ENCODE data around the gene ZNF236.

ZNF236 gene

GRCh38 chr18:76842837-76843530 is 20.6 kb downstream of the ZNF236 start:
- Histone ChIP-seq H3K9ac (ENCODE audit: low read length) (no peak overlapping the region), H3K4me2 (ENCODE audit: low read depth, low read length, poor library complexity, severe bottlenecking) (no peak overlapping the region), H3F3A (ENCODE audit: insufficient read depth) (no peaks in the 10 kb centered on the region), H2AFZ (ENCODE audit: low read depth, low read length, severe bottlenecking) (no peak overlapping the region), H3K9me2 (replicated peaks; ENCODE audit: insufficient read depth, low read length) (no peaks in the 10 kb centered on the region), H3K79me2 (ENCODE audit: insufficient read depth, low read length) (peaks cover 82% of the 10 kb centered on the region), H3K4me3 (ENCODE audit: insufficient read depth, low read length, poor library complexity, severe bottlenecking) (no peak overlapping the region), H3K27me3 (ENCODE audit: low read length) (no peaks in the 10 kb centered on the region), H4K20me1 (ENCODE audit: low read depth, low read length) (no peaks in the 10 kb centered on the region), H3K9me3 (ENCODE audit: insufficient read depth, low read length) (no peaks in the 10 kb centered on the region), H3K36me3 (ENCODE audit: low read length) (no peaks in the 10 kb centered on the region), H3K27ac (ENCODE audit: low read depth, low read length) (no peak overlapping the region)
- TF ChIP-seq EZH2phosphoT487 (conservative IDR thresholded peaks at IDR 0.05; ENCODE audit: low read length) (no peak), CTCF (IDR thresholded peaks at IDR 0.05; ENCODE audit: insufficient read depth, low read length, poor library complexity, severe bottlenecking) (no peak)

DNA sequence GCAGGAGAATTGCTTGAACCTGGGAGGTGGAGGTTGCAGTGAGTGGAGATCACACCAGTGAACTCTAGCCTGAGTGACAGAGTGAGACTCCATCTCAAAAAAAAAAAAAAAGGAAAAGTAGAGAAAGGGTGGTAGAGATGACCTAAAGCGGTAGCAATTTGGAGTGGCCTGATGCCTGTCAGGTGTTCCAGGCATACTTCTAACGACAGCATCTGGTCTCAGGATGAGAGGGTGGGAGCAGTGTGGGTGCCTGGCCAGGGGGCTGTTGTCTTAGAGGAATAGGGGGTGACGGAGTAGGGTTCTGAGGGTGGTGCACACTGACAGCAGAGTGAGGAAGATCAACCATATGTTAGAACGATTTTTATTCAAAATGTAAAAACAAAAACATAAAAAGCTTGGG is 21.8 kb downstream of the ZNF236 start:
- no peak overlapping the region for H2AFZ ChIP-seq (ENCODE audit: low read depth, low read length, severe bottlenecking)
- H3K4me3 ChIP-seq (ENCODE audit: insufficient read depth, low read length, poor library complexity, severe bottlenecking): no peak overlapping the region
- H3K4me2 ChIP-seq (ENCODE audit: low read depth, low read length, poor library complexity, severe bottlenecking): no peak overlapping the region
- TF ChIP-seq EZH2phosphoT487 (conservative IDR thresholded peaks at IDR 0.05; ENCODE audit: low read length) (no peak), CTCF (IDR thresholded peaks at IDR 0.05; ENCODE audit: insufficient read depth, low read length, poor library complexity, severe bottlenecking) (no peak)
- no peaks in the 10 kb centered on the region for H3F3A ChIP-seq (ENCODE audit: insufficient read depth)
- peaks cover 82% of the 10 kb centered on the region for H3K79me2 ChIP-seq (ENCODE audit: insufficient read depth, low read length)
- no peaks in the 10 kb centered on the region for H3K36me3 ChIP-seq (ENCODE audit: low read length)
- no peak overlapping the region for H3K9ac ChIP-seq (ENCODE audit: low read length)
- H3K27me3 ChIP-seq (ENCODE audit: low read length): no peaks in the 10 kb centered on the region
- H3K9me3 ChIP-seq (ENCODE audit: insufficient read depth, low read length): no peaks in the 10 kb centered on the region
- no peak overlapping the region for H3K27ac ChIP-seq (ENCODE audit: low read depth, low read length)
- no peaks in the 10 kb centered on the region for H3K9me2 ChIP-seq (replicated peaks; ENCODE audit: insufficient read depth, low read length)
- H4K20me1 ChIP-seq (ENCODE audit: low read depth, low read length): no peaks in the 10 kb centered on the region

GRCh38 chr18:76844742-76845477 is 22.6 kb downstream of the ZNF236 start:
- H3K4me2 ChIP-seq (ENCODE audit: low read depth, low read length, poor library complexity, severe bottlenecking): no peak overlapping the region
- no peak overlapping the region for H3K4me3 ChIP-seq (ENCODE audit: insufficient read depth, low read length, poor library complexity, severe bottlenecking)
- no peak overlapping the region for H2AFZ ChIP-seq (ENCODE audit: low read depth, low read length, severe bottlenecking)
- no peaks in the 10 kb centered on the region for H3K27me3 ChIP-seq (ENCODE audit: low read length)
- no peak overlapping the region for H3K9ac ChIP-seq (ENCODE audit: low read length)
- no peaks in the 10 kb centered on the region for H3F3A ChIP-seq (ENCODE audit: insufficient read depth)
- H3K9me3 ChIP-seq (ENCODE audit: insufficient read depth, low read length): no peaks in the 10 kb centered on the region
- no peaks in the 10 kb centered on the region for H3K9me2 ChIP-seq (replicated peaks; ENCODE audit: insufficient read depth, low read length)
- H3K27ac ChIP-seq (ENCODE audit: low read depth, low read length): no peak overlapping the region
- peaks cover 81% of the 10 kb centered on the region for H3K79me2 ChIP-seq (ENCODE audit: insufficient read depth, low read length)
- no peaks in the 10 kb centered on the region for H4K20me1 ChIP-seq (ENCODE audit: low read depth, low read length)
- H3K36me3 ChIP-seq (ENCODE audit: low read length): no peaks in the 10 kb centered on the region
- TF ChIP-seq EZH2phosphoT487 (conservative IDR thresholded peaks at IDR 0.05; ENCODE audit: low read length) (no peak), CTCF (IDR thresholded peaks at IDR 0.05; ENCODE audit: insufficient read depth, low read length, poor library complexity, severe bottlenecking) (no peak)

Measured in SU-DHL-6 (cell line).